HepG2 (cell line): ENCODE data around the gene MTUS2. TPM values are rescaled to one million over a fixed set of nuclear protein-coding genes. Genes with fewer than 3 reads are reported as not detected.

Experiments used
- ATAC-seq: fragments of 200-7000 bp; cut with Tn5 transposase; 3 replicates; pipeline ENCODE4 v1.9.1; 2020; ENCODE audit warnings: mild to moderate bottlenecking, moderate library complexity
- BruUV-seq: library from RNA; stranded (reverse); fragments of 400-500 nt; replicated peaks from 2 replicates; lab custom pipeline; 2021; lab: Mats Ljungman, UMichigan
- CTCF ChIA-PET: fragments of 300-600 bp; formaldehyde crosslinking; extraction: SDS; loops from one replicate; lab custom pipeline; 2021; ENCODE audit warnings: low total read pairs, inconsistent platforms, low intra/inter-chr PET ratio; lab: Yijun Ruan, JAX
- POLR2A ChIA-PET: fragments of 350-600 bp; sonication (Branson Sonifier 250); formaldehyde crosslinking; loops from one replicate; lab custom pipeline; 2020; ENCODE audit warnings: antibody characterized with exemption, inconsistent platforms; lab: Yijun Ruan, JAX
- DNase-seq: peaks from one replicate; pipeline ENCODE4 v3.0.0-alpha.2; 2015; ENCODE audit warnings: low spot score
- FAIRE-seq: peaks from 3 replicates; lab custom pipeline; 2011; peaks lifted over from hg19 to GRCh38; lab: Jason Lieb, UNC
- H2AFZ ChIP-seq: one replicate; pipeline ENCODE4 v1.6.1; 2011; ENCODE audit warnings: low read length, inconsistent platforms
- H3K27ac ChIP-seq: fragments of 300-600 bp; 3 replicates; pipeline ENCODE4 v1.8.0; 2011; ENCODE audit warnings: mixed run types, mild to moderate bottlenecking, mixed read lengths, low read length, inconsistent platforms; ENCODE audit not compliant: insufficient read depth; ENCODE audit errors: extremely low read length
- H3K27me3 ChIP-seq, 2 experiments: fragments of 200-600 bp in 1 of 2; 2 replicates in 1 of 2; 3 replicates in 1 of 2; pipeline versions ENCODE4 v1.6.0 to v1.8.0; 2011; ENCODE audit warnings: low read length in 2 of 2, mild to moderate bottlenecking in 2 of 2, moderate library complexity in 2 of 2, inconsistent platforms in 1 of 2; ENCODE audit not compliant: insufficient read depth in 2 of 2, control insufficient read depth in 1 of 2
- H3K36me3 ChIP-seq, 2 experiments: fragments of 200-600 bp in 1 of 2; replicated peaks in 1 of 2; 2 replicates in 1 of 2; 3 replicates in 1 of 2; pipeline versions ENCODE4 v1.5.1 to v1.8.0; 2011; ENCODE audit warnings: low read length in 2 of 2, inconsistent platforms in 1 of 2; ENCODE audit not compliant: insufficient read depth in 2 of 2, control insufficient read depth in 1 of 2
- H3K4me1 ChIP-seq: 2 replicates; pipeline ENCODE4 v1.5.1; 2012; ENCODE audit warnings: low read length, inconsistent platforms; ENCODE audit not compliant: insufficient read depth
- H3K4me2 ChIP-seq: 2 replicates; pipeline ENCODE4 v1.6.0; 2011; ENCODE audit warnings: low read depth, low read length, inconsistent platforms
- H3K4me3 ChIP-seq, 3 experiments: fragments of 200-600 bp in 1 of 3; sonication (generic), shearing (Covaris generic) in 1 of 3; replicated peaks in 1 of 3; 2 replicates each; pipeline ENCODE4 v1.5.1; 2011 to 2016; ENCODE audit warnings: low read length in 3 of 3, inconsistent platforms in 2 of 3, low read depth in 2 of 3, mild to moderate bottlenecking in 2 of 3, control low read depth in 1 of 3, mixed read lengths in 1 of 3; ENCODE audit not compliant: insufficient read depth in 1 of 3
- H3K79me2 ChIP-seq: one replicate; pipeline ENCODE4 v1.6.1; 2011; ENCODE audit warnings: low read length, inconsistent platforms; ENCODE audit not compliant: insufficient read depth
- H3K9ac ChIP-seq: 2 replicates; pipeline ENCODE4 v1.6.0; 2011; ENCODE audit warnings: mild to moderate bottlenecking, low read depth, low read length, inconsistent platforms; ENCODE audit not compliant: insufficient read depth
- H3K9me3 ChIP-seq: 2 replicates; pipeline ENCODE4 v1.5.1; 2012; ENCODE audit warnings: mild to moderate bottlenecking, low read length
- H4K20me1 ChIP-seq: 2 replicates; pipeline ENCODE4 v1.6.0; 2011; ENCODE audit warnings: inconsistent platforms, mild to moderate bottlenecking, low read length, moderate library complexity; ENCODE audit not compliant: insufficient read depth
- ARID5B ChIP-seq: IDR thresholded peaks from 2 replicates; pipeline ENCODE4 v1.4.0; 2020; ENCODE audit warnings: mild to moderate bottlenecking, missing genetic modification reagents
- BCL6 ChIP-seq: IDR thresholded peaks from 2 replicates; pipeline ENCODE4 v1.6.1; 2016; ENCODE audit warnings: missing genetic modification reagents, missing compliant biosample characterization
- GFI1 ChIP-seq: sonication (generic); formaldehyde crosslinking; IDR thresholded peaks from 2 replicates; pipeline ENCODE4 v1.5.0; 2020; ENCODE audit warnings: missing genetic modification reagents, mild to moderate bottlenecking, borderline replicate concordance
- MLLT10 ChIP-seq: sonication (generic); formaldehyde crosslinking; IDR thresholded peaks from 2 replicates; pipeline ENCODE4 v1.4.0; 2020; ENCODE audit warnings: missing genetic modification reagents
- NAIF1 ChIP-seq: sonication (generic); formaldehyde crosslinking; IDR thresholded peaks from 2 replicates; pipeline ENCODE4 v1.5.0; 2020; ENCODE audit warnings: mild to moderate bottlenecking, missing genetic modification reagents, borderline replicate concordance
- SETDB1 ChIP-seq: sonication (generic); formaldehyde crosslinking; IDR thresholded peaks from 2 replicates; pipeline ENCODE4 v1.5.1; 2020; ENCODE audit warnings: missing genetic modification reagents, mild to moderate bottlenecking, borderline replicate concordance
- ZFY ChIP-seq: sonication (generic); formaldehyde crosslinking; IDR thresholded peaks from 2 replicates; pipeline ENCODE4 v1.4.0; 2020; ENCODE audit warnings: missing genetic modification reagents
- ZNF33A ChIP-seq: sonication (generic); formaldehyde crosslinking; IDR thresholded peaks from 2 replicates; pipeline ENCODE4 v1.5.1; 2020; ENCODE audit warnings: missing genetic modification reagents, mild to moderate bottlenecking, moderate library complexity, borderline replicate concordance
- ZNF496 ChIP-seq: sonication (generic); formaldehyde crosslinking; IDR thresholded peaks from 2 replicates; pipeline ENCODE4 v1.8.1; 2023; ENCODE audit warnings: mild to moderate bottlenecking, moderate library complexity, missing genetic modification reagents; ENCODE audit not compliant: insufficient replicate concordance
- ZNF589 ChIP-seq: sonication (generic); formaldehyde crosslinking; conservative IDR thresholded peaks from 2 replicates; pipeline ENCODE4 v1.8.0; 2022; ENCODE audit warnings: mild to moderate bottlenecking, moderate library complexity, missing genetic modification reagents
- ZNF784 ChIP-seq: sonication (generic); formaldehyde crosslinking; IDR thresholded peaks from 2 replicates; pipeline ENCODE4 v1.5.1; 2020; ENCODE audit warnings: missing genetic modification reagents, mild to moderate bottlenecking, borderline replicate concordance
- WGBS: methylation state at CpG from one replicate; pipeline ENCODE4 v1.1.6; 2017; ENCODE audit warnings: low lambda C conversion rate; 5-methylcytosine and 5-hydroxymethylcytosine counted together
- in situ Hi-C: cut with HindIII; loops from 2 replicates; pipeline ENCODE4 v1.10.0; 2017; ENCODE audit warnings: low pct_unique_long_range_greater_than_20kb; ENCODE audit not compliant: extremely low pct_ligation_motif_present
- intact Hi-C: fragments of 100-400 bp; cut with micrococcal nuclease; formaldehyde crosslinking; loops from one replicate; pipeline ENCODE4 v1.10.0; 2022; ENCODE audit not compliant: unreplicated experiment
- polyA plus RNA-seq, 8 experiments: library from polyadenylated mRNA; depleted of rRNA in 3 of 8; stranded (reverse) in 7 of 8; unstranded in 1 of 8; fragments of >200 nt; fragmentation: Illumina TruSeq in 4 of 8; extraction: Trizol in 4 of 8; gene quantifications; 2 replicates each; pipeline versions ENCODE4 v1.2.1 to v1.2.3, GENCODE V29; 2011 to 2016; ENCODE audit warnings: low read depth in 4 of 8, missing spikeins in 1 of 8, mixed read lengths in 1 of 8; ENCODE audit not compliant: insufficient read depth in 1 of 8
- total RNA-seq, 5 experiments: library from RNA; depleted of rRNA; stranded (reverse); fragments of >200 nt; fragmentation: Illumina TruSeq; extraction: Trizol; gene quantifications; 2 replicates each; pipeline ENCODE4 v1.2.3, GENCODE V29; 2016; ENCODE audit warnings: low read depth in 1 of 5
- TF ChIP-seq, protein P1 (sequence below): sonication (generic); formaldehyde crosslinking; IDR thresholded peaks from 2 replicates; pipeline ENCODE4 v1.8.0; 2022; ENCODE audit warnings: missing genetic modification reagents, mild to moderate bottlenecking, moderate library complexity, borderline replicate concordance
- TF ChIP-seq, protein P2 (sequence below): sonication (generic); formaldehyde crosslinking; IDR thresholded peaks from 2 replicates; pipeline ENCODE4 v1.4.0; 2020; ENCODE audit warnings: missing genetic modification reagents, borderline replicate concordance

MTUS2 gene
- total and polyA plus RNA-seq, 2 of the 13 experiments (the other 11 are each of a cell fraction or from before 2014, with no cell fraction given): not detected

GRCh38 chr13:29129616-29130015 lies 309.5 kb downstream of the MTUS2 start:
- H3K4me2 ChIP-seq: no peak overlapping the region
- ChIA-PET CTCF (no interaction called here), POLR2A (no interaction called here)
- 0% methylated on average over 2 of the region's 2 CpGs for WGBS
- H3K9ac ChIP-seq: no peak overlapping the region
- H3K27ac ChIP-seq: no peak overlapping the region
- H3K36me3 ChIP-seq: no peaks in the 10 kb centered on the region
- no peaks in the 10 kb centered on the region for H3K79me2 ChIP-seq
- H2AFZ ChIP-seq: no peak overlapping the region
- H3K9me3 ChIP-seq: peaks cover 80% of the 10 kb centered on the region
- H3K4me3 ChIP-seq: no peak overlapping the region
- H3K27me3 ChIP-seq: no peaks in the 10 kb centered on the region
- no peak for DNase-seq
- intact Hi-C loops: no loop called here
- FAIRE-seq: no peak
- no peaks in the 10 kb centered on the region for H4K20me1 ChIP-seq
- in situ Hi-C loops: no loop called here
- ATAC-seq: no peak
- no TSS peak for BruUV-seq
- no peaks in the 10 kb centered on the region for H3K4me1 ChIP-seq
- TF ChIP-seq SETDB1 (CRISPR knock-in tag): no peak
- no peak for TF ChIP-seq MLLT10 (CRISPR knock-in tag)
- TF ChIP-seq, protein P1, sequence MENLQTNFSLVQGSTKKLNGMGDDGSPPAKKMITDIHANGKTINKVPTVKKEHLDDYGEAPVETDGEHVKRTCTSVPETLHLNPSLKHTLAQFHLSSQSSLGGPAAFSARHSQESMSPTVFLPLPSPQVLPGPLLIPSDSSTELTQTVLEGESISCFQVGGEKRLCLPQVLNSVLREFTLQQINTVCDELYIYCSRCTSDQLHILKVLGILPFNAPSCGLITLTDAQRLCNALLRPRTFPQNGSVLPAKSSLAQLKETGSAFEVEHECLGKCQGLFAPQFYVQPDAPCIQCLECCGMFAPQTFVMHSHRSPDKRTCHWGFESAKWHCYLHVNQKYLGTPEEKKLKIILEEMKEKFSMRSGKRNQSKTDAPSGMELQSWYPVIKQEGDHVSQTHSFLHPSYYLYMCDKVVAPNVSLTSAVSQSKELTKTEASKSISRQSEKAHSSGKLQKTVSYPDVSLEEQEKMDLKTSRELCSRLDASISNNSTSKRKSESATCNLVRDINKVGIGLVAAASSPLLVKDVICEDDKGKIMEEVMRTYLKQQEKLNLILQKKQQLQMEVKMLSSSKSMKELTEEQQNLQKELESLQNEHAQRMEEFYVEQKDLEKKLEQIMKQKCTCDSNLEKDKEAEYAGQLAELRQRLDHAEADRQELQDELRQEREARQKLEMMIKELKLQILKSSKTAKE (CRISPR knock-in tag): no peak
- TF ChIP-seq BCL6 (CRISPR knock-in tag): no peak
- no peak for TF ChIP-seq ZNF33A (CRISPR knock-in tag)
- no peak for TF ChIP-seq ZFY (CRISPR knock-in tag)
- TF ChIP-seq ZNF496: no peak
- no peak for TF ChIP-seq GFI1 (CRISPR knock-in tag)
- TF ChIP-seq ZNF784 (CRISPR knock-in tag): no peak
- no peak for TF ChIP-seq ZNF589 (CRISPR knock-in tag)
- TF ChIP-seq, protein P2, sequence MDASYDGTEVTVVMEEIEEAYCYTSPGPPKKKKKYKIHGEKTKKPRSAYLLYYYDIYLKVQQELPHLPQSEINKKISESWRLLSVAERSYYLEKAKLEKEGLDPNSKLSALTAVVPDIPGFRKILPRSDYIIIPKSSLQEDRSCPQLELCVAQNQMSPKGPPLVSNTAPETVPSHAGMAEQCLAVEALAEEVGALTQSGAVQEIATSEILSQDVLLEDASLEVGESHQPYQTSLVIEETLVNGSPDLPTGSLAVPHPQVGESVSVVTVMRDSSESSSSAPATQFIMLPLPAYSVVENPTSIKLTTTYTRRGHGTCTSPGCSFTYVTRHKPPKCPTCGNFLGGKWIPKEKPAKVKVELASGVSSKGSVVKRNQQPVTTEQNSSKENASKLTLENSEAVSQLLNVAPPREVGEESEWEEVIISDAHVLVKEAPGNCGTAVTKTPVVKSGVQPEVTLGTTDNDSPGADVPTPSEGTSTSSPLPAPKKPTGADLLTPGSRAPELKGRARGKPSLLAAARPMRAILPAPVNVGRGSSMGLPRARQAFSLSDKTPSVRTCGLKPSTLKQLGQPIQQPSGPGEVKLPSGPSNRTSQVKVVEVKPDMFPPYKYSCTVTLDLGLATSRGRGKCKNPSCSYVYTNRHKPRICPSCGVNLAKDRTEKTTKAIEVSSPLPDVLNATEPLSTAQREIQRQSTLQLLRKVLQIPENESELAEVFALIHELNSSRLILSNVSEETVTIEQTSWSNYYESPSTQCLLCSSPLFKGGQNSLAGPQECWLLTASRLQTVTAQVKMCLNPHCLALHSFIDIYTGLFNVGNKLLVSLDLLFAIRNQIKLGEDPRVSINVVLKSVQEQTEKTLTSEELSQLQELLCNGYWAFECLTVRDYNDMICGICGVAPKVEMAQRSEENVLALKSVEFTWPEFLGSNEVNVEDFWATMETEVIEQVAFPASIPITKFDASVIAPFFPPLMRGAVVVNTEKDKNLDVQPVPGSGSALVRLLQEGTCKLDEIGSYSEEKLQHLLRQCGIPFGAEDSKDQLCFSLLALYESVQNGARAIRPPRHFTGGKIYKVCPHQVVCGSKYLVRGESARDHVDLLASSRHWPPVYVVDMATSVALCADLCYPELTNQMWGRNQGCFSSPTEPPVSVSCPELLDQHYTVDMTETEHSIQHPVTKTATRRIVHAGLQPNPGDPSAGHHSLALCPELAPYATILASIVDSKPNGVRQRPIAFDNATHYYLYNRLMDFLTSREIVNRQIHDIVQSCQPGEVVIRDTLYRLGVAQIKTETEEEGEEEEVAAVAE (CRISPR knock-in tag): no peak
- no peak for TF ChIP-seq ARID5B (CRISPR knock-in tag)
- TF ChIP-seq NAIF1 (CRISPR knock-in tag): no peak
